Neural progenitor cell (in vitro differentiated cells): ENCODE measurements around the gene RFPL3.

Experiments used
- EZH2 ChIP-seq: fragments of 200-600 bp; sonication (generic); IDR thresholded peaks from 2 replicates; pipeline ENCODE4 v1.6.1; 2017; ENCODE audit warnings: antibody characterized with exemption, mild to moderate bottlenecking, moderate library complexity
- EZH2phosphoT487 ChIP-seq: fragments of 200-600 bp; sonication (generic); IDR thresholded peaks from 2 replicates; pipeline ENCODE4 v1.6.1; 2017; ENCODE audit warnings: antibody characterized with exemption
- TF ChIP-seq, protein P1 (sequence below): fragments of 200-600 bp; sonication (generic); IDR thresholded peaks from 2 replicates; pipeline ENCODE4 v1.5.1; 2017; ENCODE audit warnings: antibody characterized with exemption, mild to moderate bottlenecking

- TF ChIP-seq EZH2phosphoT487: no peak
- no peak for TF ChIP-seq EZH2
- TF ChIP-seq, protein P1, sequence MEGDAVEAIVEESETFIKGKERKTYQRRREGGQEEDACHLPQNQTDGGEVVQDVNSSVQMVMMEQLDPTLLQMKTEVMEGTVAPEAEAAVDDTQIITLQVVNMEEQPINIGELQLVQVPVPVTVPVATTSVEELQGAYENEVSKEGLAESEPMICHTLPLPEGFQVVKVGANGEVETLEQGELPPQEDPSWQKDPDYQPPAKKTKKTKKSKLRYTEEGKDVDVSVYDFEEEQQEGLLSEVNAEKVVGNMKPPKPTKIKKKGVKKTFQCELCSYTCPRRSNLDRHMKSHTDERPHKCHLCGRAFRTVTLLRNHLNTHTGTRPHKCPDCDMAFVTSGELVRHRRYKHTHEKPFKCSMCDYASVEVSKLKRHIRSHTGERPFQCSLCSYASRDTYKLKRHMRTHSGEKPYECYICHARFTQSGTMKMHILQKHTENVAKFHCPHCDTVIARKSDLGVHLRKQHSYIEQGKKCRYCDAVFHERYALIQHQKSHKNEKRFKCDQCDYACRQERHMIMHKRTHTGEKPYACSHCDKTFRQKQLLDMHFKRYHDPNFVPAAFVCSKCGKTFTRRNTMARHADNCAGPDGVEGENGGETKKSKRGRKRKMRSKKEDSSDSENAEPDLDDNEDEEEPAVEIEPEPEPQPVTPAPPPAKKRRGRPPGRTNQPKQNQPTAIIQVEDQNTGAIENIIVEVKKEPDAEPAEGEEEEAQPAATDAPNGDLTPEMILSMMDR: no peak
Observed at GRCh38 chr22:32396746-32397145, 39.1 kb downstream of the RFPL3 start.
